Glutamatergic neuron (in vitro differentiated cells): ENCODE measurements around the gene ARMC12. TPM values are rescaled to one million over a fixed set of nuclear protein-coding genes. Genes with fewer than 3 reads are reported as not detected.

Experiments used
- DNase-seq: peaks from one replicate; pipeline ENCODE4 v3.0.0; 2022
- H3K27ac Mint-ChIP-seq: one replicate; pipeline ENCODE4 v1.8.0; 2020; ENCODE audit warnings: mild to moderate bottlenecking, mixed read lengths, inconsistent platforms; ENCODE audit not compliant: unreplicated experiment
- H3K27me3 Mint-ChIP-seq: one replicate; pipeline ENCODE4 v1.8.0; 2020; ENCODE audit warnings: mild to moderate bottlenecking, moderate library complexity, mixed read lengths, inconsistent platforms; ENCODE audit not compliant: unreplicated experiment
- H3K36me3 Mint-ChIP-seq: one replicate; pipeline ENCODE4 v1.8.0; 2020; ENCODE audit warnings: mild to moderate bottlenecking, mixed read lengths, inconsistent platforms; ENCODE audit not compliant: unreplicated experiment
- H3K4me1 Mint-ChIP-seq: one replicate; pipeline ENCODE4 v1.8.0; 2020; ENCODE audit warnings: mild to moderate bottlenecking, low read depth, mixed read lengths, inconsistent platforms; ENCODE audit not compliant: unreplicated experiment
- H3K4me3 Mint-ChIP-seq: one replicate; pipeline ENCODE4 v1.8.0; 2020; ENCODE audit warnings: mild to moderate bottlenecking, mixed read lengths, inconsistent platforms; ENCODE audit not compliant: unreplicated experiment
- H3K9me3 Mint-ChIP-seq: one replicate; pipeline ENCODE4 v1.8.0; 2020; ENCODE audit warnings: mild to moderate bottlenecking, moderate library complexity, mixed read lengths, inconsistent platforms; ENCODE audit not compliant: unreplicated experiment
- CTCF ChIP-seq: fragments of 200-600 bp; sonication (generic); IDR thresholded peaks from one replicate; pipeline ENCODE4 v1.5.0; 2021; ENCODE audit not compliant: partially characterized antibody, unreplicated experiment
- total RNA-seq: library from RNA; stranded (reverse); fragmentation: NEBNext Ultra II Directional; extraction: Animal tissue kit (Norgen Biotek cat#: 25700); gene quantifications from one replicate; pipeline ENCODE4 v1.2.1, GENCODE V29; 2021; ENCODE audit not compliant: unreplicated experiment

The ARMC12 gene
- total RNA-seq, 1 donor from 2014 or later, result 2.6 TPM

GRCh38 chr6:35777356-35778102, 40.7 kb downstream of the ARMC12 start:
- Mint-ChIP-seq H3K27ac (no peak overlapping the region), H3K36me3 (no peaks in the 10 kb centered on the region), H3K9me3 (no peaks in the 10 kb centered on the region), H3K27me3 (peaks cover 10% of the 10 kb centered on the region), H3K4me3 (peak overlapping the region; percentile 61), H3K4me1 (no peaks in the 10 kb centered on the region)
- no peak for DNase-seq
- TF ChIP-seq CTCF, result no peak

DNA sequence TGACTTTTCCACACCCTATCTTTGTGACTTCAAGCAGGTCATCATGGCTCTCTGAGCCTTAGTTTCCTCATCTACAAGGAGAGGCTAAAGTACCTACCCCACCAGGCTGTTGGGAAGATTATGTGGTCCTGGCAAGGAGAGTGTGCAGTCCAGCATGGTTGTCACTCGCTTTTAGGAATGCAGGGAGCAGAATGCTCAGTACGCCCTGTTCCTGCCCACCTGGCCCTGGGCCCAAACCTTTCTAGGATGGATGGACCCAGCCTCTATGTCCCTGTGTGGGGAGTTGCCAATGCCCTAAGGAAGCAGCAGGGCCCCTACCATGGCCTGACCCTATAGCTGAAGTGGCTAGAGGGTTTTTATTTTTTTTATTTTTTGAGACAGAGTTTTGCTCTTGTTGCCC, 41.6 kb downstream of the ARMC12 start:
- no peak for TF ChIP-seq CTCF
- Mint-ChIP-seq H3K4me3 (no peak overlapping the region), H3K4me1 (no peaks in the 10 kb centered on the region), H3K9me3 (no peaks in the 10 kb centered on the region), H3K27me3 (peaks cover 10% of the 10 kb centered on the region), H3K27ac (no peak overlapping the region), H3K36me3 (no peaks in the 10 kb centered on the region)
- no peak for DNase-seq

DNA sequence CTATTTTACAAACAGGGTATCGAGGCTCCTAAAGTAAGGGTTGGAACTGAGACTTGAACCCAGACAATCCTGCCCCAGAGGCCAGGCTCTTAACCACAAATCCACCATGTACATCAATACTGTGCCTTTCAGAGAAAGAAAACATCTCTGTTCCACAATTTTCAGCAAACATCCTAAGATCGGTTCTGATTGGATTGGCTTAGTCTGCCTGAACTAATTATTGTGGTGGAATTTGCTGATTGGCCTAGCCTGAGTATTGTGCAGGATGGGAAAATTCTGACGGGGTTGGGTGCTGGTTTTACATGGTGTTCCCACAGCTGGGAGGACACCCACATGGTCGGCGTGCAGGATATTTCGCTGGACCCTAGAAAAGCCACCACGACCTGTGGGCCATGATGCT, 43.9 kb downstream of the ARMC12 start, which contains the start of gene CLPSL1:
TSS of gene CLPSL1 (plus strand) at position 301 of the 400 bp plus-strand sequence. CDS start at position 393, 92 bp downstream.
- H3K4me3 Mint-ChIP-seq, result no peak within 1 kb of the TSS
- no peaks in the 10 kb centered on the region for H3K4me1 Mint-ChIP-seq
- no peaks in the 10 kb centered on the region for H3K36me3 Mint-ChIP-seq
- DNase-seq, result no peak
- H3K27me3 Mint-ChIP-seq, result peaks cover 12% of the 10 kb centered on the region
- H3K27ac Mint-ChIP-seq, result no peak within 1 kb of the TSS
- TF ChIP-seq CTCF, result no peak
- H3K9me3 Mint-ChIP-seq, result no peaks in the 10 kb centered on the region

DNA sequence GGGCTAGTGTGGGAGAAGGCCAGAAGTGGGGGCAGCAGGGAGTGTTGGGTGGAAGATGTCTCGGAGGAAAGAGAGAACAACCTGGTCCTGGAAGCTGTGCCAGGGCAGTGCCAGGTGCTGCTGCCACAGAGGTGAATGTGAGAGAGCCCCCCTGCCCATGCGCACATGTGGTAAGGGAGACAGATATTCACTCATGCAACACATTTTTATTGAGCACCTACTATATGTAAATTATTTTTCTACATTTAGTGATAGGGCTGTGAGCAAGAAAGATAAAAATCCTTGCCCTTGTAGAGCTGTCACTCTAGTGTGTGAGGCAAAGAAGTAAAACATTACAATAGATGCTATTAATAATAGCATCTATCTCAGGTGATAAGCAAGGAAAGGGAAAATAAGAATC, 44.5 kb downstream of the ARMC12 start:
- H3K4me3 Mint-ChIP-seq, result no peak overlapping the region
- H3K36me3 Mint-ChIP-seq, result no peaks in the 10 kb centered on the region
- DNase-seq, result no peak
- H3K27ac Mint-ChIP-seq, result no peak overlapping the region
- H3K27me3 Mint-ChIP-seq, result peaks cover 9% of the 10 kb centered on the region
- H3K9me3 Mint-ChIP-seq, result no peaks in the 10 kb centered on the region
- H3K4me1 Mint-ChIP-seq, result no peaks in the 10 kb centered on the region
- no peak for TF ChIP-seq CTCF

DNA sequence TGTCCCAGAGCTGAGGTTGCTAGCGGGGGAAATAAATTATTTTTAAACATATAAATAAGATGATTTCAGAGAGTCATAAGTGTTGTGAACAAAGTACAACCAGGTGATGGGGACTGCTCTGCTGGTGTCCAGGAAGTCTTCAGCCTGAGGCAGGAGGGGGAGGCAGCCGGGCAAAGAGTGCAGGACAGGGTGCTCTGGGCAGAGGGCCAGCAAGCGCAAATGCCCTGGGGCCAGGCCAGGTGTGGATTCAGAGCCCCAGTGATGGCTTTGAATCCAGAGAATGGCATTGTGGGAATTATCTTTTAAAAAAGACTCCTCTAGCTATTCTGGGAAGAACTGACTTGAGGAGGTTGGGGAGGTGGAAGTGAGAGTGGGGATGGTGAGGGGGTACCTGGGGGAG, 45.6 kb downstream of the ARMC12 start:
- Mint-ChIP-seq H3K4me3 (no peak overlapping the region), H3K27ac (no peak overlapping the region), H3K9me3 (no peaks in the 10 kb centered on the region), H3K4me1 (no peaks in the 10 kb centered on the region), H3K36me3 (no peaks in the 10 kb centered on the region), H3K27me3 (peaks cover 7% of the 10 kb centered on the region)
- DNase-seq, result no peak
- no peak for TF ChIP-seq CTCF
